Measurements from ENCODE around the gene EPHX1.

Gene EPHX1

DNA sequence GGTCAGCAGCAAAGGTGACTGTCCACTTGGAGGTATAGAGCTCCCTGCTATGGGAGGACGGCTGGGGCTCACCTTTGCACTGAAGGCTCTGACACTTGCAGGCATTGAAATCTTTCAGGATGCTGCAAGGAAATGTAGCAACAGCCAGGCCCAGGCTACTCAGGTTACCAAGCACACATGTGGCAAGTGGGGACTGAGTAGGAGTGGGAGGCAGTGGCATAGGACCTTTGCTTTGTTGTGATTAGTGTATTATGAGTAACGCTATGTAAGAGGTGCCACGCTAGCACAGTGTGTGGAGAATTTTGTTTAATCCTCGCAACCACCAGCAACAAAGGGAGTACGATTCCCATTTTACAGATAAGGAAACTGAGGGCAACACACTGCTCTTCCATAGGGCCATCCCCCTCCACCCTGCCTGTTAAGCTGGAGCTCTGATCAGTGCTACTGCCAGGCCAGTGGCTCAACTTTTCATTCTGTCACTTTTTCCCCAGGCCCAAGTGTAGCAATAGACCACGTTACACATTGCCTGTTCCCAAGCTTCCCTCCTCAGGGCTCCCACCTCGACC lies 51.0 kb downstream of the EPHX1 start:
- DNase-seq (ENCODE audit: low spot score): no peak

GRCh38 chr1:225861834-225862580 lies 52.1 kb downstream of the EPHX1 start:
- no peak for DNase-seq (ENCODE audit: low spot score)

- no peak for DNase-seq (ENCODE audit: low spot score)
These were observed 52.6 kb downstream of the EPHX1 start for GRCh38 chr1:225862581-225862950.

- no peak for DNase-seq (ENCODE audit: low spot score)
These were observed 53.2 kb downstream of the EPHX1 start for GRCh38 chr1:225863167-225863566.

DNA sequence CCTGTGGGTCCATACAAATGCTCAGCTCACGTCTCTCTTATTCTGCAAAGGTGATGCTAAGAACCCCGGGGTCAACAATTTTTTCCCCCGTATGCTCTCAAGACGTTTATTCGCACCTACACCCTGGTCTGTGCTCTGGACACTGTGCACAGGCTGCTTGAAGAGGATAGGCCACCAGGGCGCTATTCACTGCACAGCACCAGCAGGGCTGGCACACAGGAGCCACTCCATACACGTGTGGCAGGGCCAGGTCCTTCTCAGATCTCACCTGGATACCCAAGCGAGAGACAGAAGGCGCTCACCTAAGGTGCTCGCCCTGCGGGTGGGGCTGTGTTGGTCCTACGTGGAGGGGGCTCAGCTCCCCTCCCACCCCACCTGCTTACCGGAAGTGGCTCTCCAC lies 55.6 kb downstream of the EPHX1 start:
- no peak for DNase-seq (ENCODE audit: low spot score)

DNA sequence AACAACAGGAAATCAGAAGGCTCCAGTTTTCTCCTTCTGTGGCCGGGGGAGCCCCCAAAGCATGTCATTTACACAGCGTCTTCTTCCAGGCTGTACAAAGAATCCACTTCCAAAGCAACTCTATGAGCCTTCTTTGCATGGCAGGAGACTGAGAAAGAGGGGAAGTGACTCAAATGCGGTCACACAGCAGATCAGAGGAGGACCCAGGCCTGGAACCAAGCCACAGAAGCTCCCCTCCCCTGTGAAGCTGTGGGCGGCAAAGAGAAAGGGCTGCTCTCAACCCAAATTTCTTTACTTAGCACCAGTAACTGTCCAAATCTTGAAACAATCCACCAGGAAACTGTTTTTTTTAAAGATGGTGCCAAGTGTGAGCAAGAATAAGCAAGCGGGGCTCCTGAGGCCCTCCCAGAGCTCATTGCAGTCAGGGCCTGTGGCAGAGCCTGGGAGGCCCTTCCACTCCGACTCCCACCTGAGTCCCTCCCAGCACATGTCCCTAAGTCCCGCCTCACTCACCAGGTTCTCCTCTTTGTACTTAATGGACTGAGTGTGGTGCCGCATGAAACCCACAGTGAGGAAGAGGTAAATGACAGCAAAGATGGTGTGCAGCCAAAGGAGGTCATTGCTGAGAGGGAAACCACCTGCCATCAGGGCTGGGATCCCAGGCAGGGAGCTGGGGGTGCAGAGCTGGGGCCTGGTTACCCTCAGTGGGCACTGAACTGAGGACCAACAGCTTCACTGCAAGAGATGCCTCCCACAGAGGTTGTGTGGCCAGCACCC lies 56.3 kb downstream of the EPHX1 start:
- DNase-seq (ENCODE audit: low spot score): no peak

- no peak for DNase-seq (ENCODE audit: low spot score)
These were observed 57.1 kb downstream of the EPHX1 start for GRCh38 chr1:225866981-225867380.

GRCh38 chr1:225868631-225869330 lies 58.9 kb downstream of the EPHX1 start:
- no peak for DNase-seq (ENCODE audit: low spot score)

DNA sequence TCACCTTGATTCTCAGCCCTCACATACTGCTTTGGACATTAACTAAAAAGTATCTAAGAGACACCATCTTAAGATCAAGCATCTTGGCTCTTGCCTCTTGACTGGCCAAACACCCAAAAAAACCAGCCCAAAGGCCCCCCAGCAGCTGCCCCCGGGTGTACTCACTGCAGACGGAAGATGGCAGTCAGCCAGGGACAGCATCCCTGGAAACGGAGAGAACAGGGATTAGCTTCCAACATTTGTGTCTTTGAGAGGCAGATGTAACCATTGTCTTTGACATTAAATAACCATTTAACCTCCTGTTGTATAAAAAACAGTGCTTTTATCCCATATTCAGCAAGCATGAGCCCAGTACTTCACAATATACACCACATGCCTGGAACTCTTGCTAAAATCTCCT lies 61.0 kb downstream of the EPHX1 start:
- no peak for DNase-seq (ENCODE audit: low spot score)

GRCh38 chr1:225871359-225872074 lies 61.6 kb downstream of the EPHX1 start:
- DNase-seq (ENCODE audit: low spot score): no peak

DNA sequence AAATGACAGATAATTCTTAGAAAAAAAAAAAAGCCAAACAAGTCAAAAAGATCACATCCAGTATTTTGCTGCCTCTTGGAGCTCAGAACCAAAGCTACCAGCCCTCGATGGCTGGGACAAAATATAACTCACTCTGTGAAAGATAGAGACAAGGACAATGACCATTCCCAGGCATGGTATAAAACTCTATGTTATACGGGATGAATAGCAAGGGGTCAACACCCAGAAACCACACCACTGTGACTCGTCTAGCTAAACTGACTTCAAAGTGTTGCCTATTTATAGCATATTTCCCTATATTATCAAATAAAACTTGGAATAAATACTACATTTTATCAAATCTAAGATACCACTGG lies 62.1 kb downstream of the EPHX1 start:
- DNase-seq (ENCODE audit: low spot score): no peak

- no peak for DNase-seq (ENCODE audit: low spot score)
These were observed 63.4 kb downstream of the EPHX1 start for GRCh38 chr1:225873281-225873850.

GRCh38 chr1:225874431-225874830 lies 64.5 kb downstream of the EPHX1 start:
- no peak for DNase-seq (ENCODE audit: low spot score)

- no peak for DNase-seq (ENCODE audit: low spot score)
These were observed 65.3 kb downstream of the EPHX1 start for GRCh38 chr1:225875044-225875815.

DNA sequence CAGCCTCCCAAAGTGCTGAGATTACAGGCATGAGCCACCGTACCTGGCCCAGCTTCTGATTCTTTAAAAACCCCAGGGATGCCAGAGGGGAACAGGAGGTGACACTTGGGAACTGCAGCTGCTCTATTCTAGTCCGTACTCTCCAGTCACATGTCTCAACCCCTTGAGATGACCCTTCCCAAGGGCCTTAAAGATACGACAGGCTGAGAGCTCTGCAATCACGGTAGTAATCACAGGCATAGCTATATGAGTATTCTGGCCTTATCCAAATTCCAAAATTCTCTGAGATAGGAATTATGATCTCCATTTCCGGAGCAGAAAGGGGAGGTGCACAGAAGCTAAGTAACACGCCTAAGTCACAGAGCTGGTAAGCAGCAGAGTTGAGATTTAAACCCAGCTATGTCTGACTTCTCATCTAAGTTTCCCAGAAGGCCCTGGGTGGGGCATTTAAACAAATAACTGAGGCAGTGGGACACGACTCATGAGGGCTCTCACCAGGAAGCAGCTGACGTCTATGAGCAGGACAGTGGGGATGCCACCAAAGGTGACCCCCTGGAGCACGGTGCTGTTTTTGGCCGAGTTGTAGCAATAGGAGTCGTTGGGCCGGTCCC lies 67.1 kb downstream of the EPHX1 start:
- no peak for DNase-seq (ENCODE audit: low spot score)

- DNase-seq (ENCODE audit: low spot score): peak; percentile 59
These were observed 67.7 kb downstream of the EPHX1 start for GRCh38 chr1:225877580-225877979.

DNA sequence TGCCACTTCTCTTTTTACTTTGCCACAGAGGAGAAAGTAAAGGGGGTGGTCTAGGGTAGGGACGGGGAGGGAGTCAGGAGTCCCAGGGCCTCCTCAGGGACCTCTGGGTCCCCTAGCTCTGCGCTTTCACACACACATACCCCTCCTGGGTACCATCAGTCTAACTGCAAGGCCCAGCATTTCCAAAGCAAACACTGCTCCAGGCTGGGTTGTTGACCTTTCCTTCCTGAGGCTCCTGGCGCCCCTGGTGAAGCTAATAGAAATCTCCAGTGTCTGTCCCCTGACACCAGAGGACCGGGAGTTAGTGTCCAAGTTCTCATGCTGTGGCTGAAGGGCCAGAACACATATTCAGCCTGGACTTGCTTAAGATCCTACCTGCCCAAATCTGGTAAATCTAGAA lies 68.4 kb downstream of the EPHX1 start:
- no peak for DNase-seq (ENCODE audit: low spot score)

DNA sequence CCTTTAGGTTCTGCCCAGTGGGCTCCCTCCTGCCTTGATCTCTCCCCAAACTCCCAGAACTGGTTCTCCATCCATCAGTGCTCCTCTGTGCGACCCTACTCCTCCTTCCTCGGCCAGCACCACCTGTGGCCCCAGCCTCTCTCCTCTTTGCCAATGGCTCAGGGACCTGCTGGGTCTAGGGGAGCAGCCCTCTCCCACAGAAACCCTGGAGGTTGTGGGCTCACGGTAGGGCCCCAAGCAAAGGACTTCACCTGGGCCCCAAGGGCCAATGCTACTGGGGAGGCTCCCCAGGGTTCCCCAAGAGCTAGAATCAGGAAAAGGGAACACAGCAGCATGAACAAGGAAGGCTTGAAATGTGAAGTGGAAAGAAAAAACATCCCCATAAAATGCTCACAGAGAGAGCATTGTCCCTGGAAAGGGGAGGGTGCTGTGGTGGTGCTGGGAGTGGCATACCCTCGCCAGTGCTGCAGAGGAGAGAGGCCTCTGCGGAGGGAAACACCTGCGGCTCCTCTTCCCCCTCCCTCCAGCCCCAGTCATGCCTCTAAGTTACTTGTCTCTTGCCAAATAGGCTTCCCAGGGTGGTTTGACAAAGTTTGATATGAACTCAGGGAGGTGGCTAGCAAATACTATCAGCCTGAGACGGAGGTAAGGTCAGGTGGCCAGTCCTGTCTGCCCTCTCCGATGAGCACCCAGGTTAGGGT lies 69.7 kb downstream of the EPHX1 start:
- no peak for DNase-seq (ENCODE audit: low spot score)

GRCh38 chr1:225880222-225880588 lies 70.3 kb downstream of the EPHX1 start:
- no peak for DNase-seq (ENCODE audit: low spot score)

GRCh38 chr1:225880636-225881035 lies 70.7 kb downstream of the EPHX1 start:
- DNase-seq (ENCODE audit: low spot score): no peak

Measured in SK-N-DZ (cell line).